Heart right ventricle (tissue), 16 donors: ENCODE data around the gene GPS1. TPM values are rescaled to one million over a fixed set of nuclear protein-coding genes. Genes with fewer than 3 reads are reported as not detected.
A peak's percentile ranks its signal among the peaks of the same experiment; 100 is the strongest.

Source experiments
- ATAC-seq, 8 donors: fragments of 200-7000 bp; cut with Tn5 transposase; one replicate each; pipeline ENCODE4 v1.9.1; 2020; ENCODE audit warnings: mild to moderate bottlenecking in 8 of 8, moderate library complexity in 8 of 8, moderate number of reproducible peaks in 1 of 8
- DNase-seq, 2 donors: peaks; one replicate each; pipeline ENCODE4 v3.0.0-alpha.2; 2020
- H3K27ac ChIP-seq, 10 donors: fragments of 200-600 bp; sonication (generic) in 2 of 10; one replicate each; pipeline versions ENCODE4 v1.5.0 to v1.8.0; 2020 to 2022; ENCODE audit warnings: mild to moderate bottlenecking in 3 of 10
- H3K27me3 ChIP-seq, 7 donors: fragments of 200-600 bp; one replicate each; pipeline ENCODE4 v1.8.0; 2021 to 2022; ENCODE audit warnings: mild to moderate bottlenecking in 2 of 7
- H3K36me3 ChIP-seq, 9 donors: fragments of 200-600 bp; sonication (generic) in 1 of 9; one replicate each; pipeline versions ENCODE4 v1.5.0 to v1.8.0; 2020 to 2022; ENCODE audit warnings: mild to moderate bottlenecking in 2 of 9
- H3K4me1 ChIP-seq, 9 donors: fragments of 200-600 bp; sonication (generic) in 1 of 9; one replicate each; pipeline versions ENCODE4 v1.5.0 to v1.8.0; 2020 to 2022; ENCODE audit warnings: mild to moderate bottlenecking in 4 of 9
- H3K4me3 ChIP-seq, 10 donors: fragments of 200-600 bp; sonication (generic) in 2 of 10; one replicate each; pipeline versions ENCODE4 v1.5.0 to v1.8.0; 2020 to 2022; ENCODE audit warnings: mild to moderate bottlenecking in 7 of 10, moderate library complexity in 2 of 10
- H3K9me3 ChIP-seq, 11 donors: fragments of 200-600 bp in 10 of 11; sonication (generic) in 2 of 11; one replicate each; pipeline versions ENCODE4 v1.5.0 to v1.8.0; 2013 to 2022; ENCODE audit warnings: mild to moderate bottlenecking in 2 of 11, control low read depth in 1 of 11, moderate library complexity in 1 of 11
- WGBS, 2 donors: extraction: QIAGEN DNeasy Blood & Tissue Kit; methylation state at CpG; one replicate each; pipeline ENCODE4 v1.1.7; 2013; ENCODE audit warnings: inconsistent platforms in 1 of 2; 5-methylcytosine and 5-hydroxymethylcytosine counted together
- intact Hi-C, 10 donors: fragments of 100-400 bp; cut with DNase I; formaldehyde crosslinking; loops; one replicate each; pipeline versions ENCODE4 v1.11.1 to v1.14.2; 2022
- polyA plus RNA-seq, 2 donors: library from polyadenylated mRNA; stranded (reverse); fragments of 200-250 nt; gene quantifications; one replicate each; pipeline ENCODE4 v1.2.3, GENCODE V29; 2013
- total RNA-seq, 10 donors: library from RNA; stranded (reverse); fragmentation: NEBNext Ultra II Directional in 3 of 10; extraction: Animal tissue kit (Norgen Biotek cat#: 25700) in 3 of 10; gene quantifications; one replicate each; pipeline versions ENCODE4 v1.2.1 to v1.2.4, GENCODE V29; 2021 to 2023
- TF ChIP-seq, protein P1 (sequence below), 9 donors: fragments of 200-600 bp; sonication (generic) in 2 of 9; IDR thresholded peaks; one replicate each; pipeline versions ENCODE4 v1.5.0 to v1.8.0; 2021 to 2022; ENCODE audit warnings: antibody characterized with exemption in 9 of 9, mild to moderate bottlenecking in 5 of 9, moderate library complexity in 1 of 9
- donor health status: Arrhythmogenic right ventricular cardiomyopathy.
- donor health status: ischemic (EF 13 %, LVEDD 7.1; RV severe dilation, severe dysfunction).
- donor health status: healthy with polysubstance abuse.
- donor health status: DM: no; HTN: yes; CAD: no.
- donor health status: DM: no; HTN: no; CAD: no.
- donor health status: ischemic (EF 25% LVEDD 6.9; RV normal size, moderate dysfunction).
- donor health status: ischemic (EF 25% LVEDD 5.7; RV mildly dilated, moderate dysfunction).
- donor health status: healthy.
- donor health status: DM: yes; HTN: yes; CAD: no.
- donor health status: Ischemic cardiomyopathy.
- donor health status: ischemic (EF 35%, LVEDD 5.7; RV mildly dilated, moderate dysfunction).
- donor health status: nonischemic (EF 11% LVEDD 7.7; RV severe dilation, severe dysfunction).
- donor health status: DM: yes; HTN: yes; CAD: no.
- donor health status: PGD.
- donor health status: ischemic (EF 29% LVEDD 5.4; RV normal size, mild dysfunction).
- donor health status: nonischemic (EF 23%, LVEDD 6.1; RV moderate dilation, normal function).

The GPS1 gene
- total and polyA plus RNA-seq, 12 donors, result 68.9 to 183 (median 81.9) TPM

DNA sequence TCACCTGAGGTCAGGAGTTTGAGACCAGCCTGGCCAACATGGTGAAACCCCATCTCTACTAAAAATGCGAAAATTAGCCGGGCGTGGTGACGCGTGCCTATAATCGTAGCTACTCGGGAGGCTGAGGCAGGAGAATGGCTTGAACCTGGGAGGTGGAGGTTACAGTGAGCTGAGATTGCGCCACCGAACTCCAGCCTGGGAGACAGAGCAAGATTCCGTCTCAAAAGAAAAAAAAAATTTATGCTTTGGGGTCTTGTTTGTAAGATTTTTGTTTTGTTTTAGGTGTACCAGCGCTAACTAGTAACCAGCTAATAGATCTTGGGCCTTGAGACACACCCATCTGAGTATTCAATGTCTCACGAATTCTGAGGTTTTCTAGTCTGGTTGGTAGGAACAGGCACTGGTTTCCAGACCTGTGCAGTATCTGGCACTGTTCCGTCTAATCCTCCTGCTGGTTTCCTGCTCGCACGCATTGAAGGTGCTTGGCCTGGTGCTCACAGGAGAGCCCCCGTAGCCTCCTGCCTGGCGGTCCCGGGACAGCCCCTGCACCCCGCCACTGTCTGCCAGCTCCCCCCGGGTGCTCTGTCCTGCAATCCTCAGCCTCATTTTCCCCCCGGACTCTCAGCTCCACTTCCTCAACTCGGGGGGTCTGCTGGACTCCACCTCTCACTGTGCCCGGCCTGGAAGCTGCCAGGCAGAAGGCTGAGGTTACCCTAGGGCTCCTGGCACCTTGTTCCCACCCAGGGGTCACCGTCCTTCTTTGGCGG lies 24.5 kb downstream of the GPS1 start:
- ATAC-seq (no peak), DNase-seq (no peak)
- TF ChIP-seq, protein P1, sequence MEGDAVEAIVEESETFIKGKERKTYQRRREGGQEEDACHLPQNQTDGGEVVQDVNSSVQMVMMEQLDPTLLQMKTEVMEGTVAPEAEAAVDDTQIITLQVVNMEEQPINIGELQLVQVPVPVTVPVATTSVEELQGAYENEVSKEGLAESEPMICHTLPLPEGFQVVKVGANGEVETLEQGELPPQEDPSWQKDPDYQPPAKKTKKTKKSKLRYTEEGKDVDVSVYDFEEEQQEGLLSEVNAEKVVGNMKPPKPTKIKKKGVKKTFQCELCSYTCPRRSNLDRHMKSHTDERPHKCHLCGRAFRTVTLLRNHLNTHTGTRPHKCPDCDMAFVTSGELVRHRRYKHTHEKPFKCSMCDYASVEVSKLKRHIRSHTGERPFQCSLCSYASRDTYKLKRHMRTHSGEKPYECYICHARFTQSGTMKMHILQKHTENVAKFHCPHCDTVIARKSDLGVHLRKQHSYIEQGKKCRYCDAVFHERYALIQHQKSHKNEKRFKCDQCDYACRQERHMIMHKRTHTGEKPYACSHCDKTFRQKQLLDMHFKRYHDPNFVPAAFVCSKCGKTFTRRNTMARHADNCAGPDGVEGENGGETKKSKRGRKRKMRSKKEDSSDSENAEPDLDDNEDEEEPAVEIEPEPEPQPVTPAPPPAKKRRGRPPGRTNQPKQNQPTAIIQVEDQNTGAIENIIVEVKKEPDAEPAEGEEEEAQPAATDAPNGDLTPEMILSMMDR (IDR thresholded peaks at IDR 0.05), result no peak
- intact Hi-C loops, result no loop called here
- Histone ChIP-seq H3K27me3 (no peaks in the 10 kb centered on the region), H3K4me1 (peaks cover 0 to 6% (median 0%) of the 10 kb centered on the region in 9 donors), H3K27ac (no peak overlapping the region), H3K4me3 (no peak overlapping the region), H3K36me3 (peaks cover 0 to 30% (median 15%) of the 10 kb centered on the region in 9 donors), H3K9me3 (no peaks in the 10 kb centered on the region)
- 82 to 83% methylated on average over 25 of the region's 25 CpGs for WGBS, 2 donors

DNA sequence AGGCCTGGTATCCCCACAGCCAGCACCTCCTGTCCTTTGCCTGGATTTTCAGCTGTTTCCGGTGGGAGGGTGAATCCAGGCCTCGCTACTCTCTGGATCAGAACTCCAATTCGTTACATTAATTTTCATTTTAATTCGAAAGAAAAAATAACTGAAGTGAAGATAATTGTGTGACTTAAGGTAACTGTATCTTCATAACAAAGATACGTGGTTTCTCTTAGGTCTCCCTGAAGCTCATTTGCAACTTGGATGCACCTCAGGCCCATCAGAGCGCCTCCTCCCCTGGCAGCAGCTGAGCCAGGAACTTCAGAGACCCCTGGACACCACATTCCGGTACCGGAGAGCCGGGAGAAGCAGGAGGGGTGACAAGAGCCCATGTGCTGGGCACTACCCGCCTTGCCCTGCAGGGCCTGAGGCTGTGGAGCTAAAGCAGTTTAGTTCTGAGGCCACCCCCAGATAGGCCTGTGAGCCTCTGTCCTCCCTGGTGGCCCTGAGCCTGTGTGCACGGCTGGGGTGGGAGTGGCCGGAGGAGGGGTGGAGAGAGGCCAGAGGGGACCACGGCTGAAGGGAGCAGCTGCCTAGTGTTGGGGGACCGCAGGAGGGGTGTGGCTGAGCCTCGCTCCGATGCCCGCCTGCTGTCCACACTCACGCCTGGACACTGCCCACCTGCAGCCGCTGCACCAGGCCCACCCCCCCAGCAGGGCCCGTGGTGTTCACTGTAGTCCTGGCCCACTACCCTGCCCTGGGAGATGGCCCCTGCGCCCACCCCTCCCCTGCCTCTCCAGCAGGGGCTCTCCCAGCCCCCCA lies 25.3 kb downstream of the GPS1 start:
- H3K4me3 ChIP-seq, result no peak overlapping the region
- 70% methylated on average over 20 to 21 of the region's 21 CpGs for WGBS, 2 donors
- TF ChIP-seq, protein P1 (IDR thresholded peaks at IDR 0.05), result no peak
- DNase-seq, result no peak
- intact Hi-C loops, result no loop called here
- peaks cover 0 to 37% (median 19%) of the 10 kb centered on the region in 9 donors for H3K36me3 ChIP-seq
- no peak overlapping the region for H3K27ac ChIP-seq
- H3K9me3 ChIP-seq, result no peaks in the 10 kb centered on the region
- H3K4me1 ChIP-seq, result peaks cover 0 to 6% (median 0%) of the 10 kb centered on the region in 9 donors
- no peaks in the 10 kb centered on the region for H3K27me3 ChIP-seq
- peak in 7 of 8 donors; percentile 19 to 44 (median 31) for ATAC-seq

DNA sequence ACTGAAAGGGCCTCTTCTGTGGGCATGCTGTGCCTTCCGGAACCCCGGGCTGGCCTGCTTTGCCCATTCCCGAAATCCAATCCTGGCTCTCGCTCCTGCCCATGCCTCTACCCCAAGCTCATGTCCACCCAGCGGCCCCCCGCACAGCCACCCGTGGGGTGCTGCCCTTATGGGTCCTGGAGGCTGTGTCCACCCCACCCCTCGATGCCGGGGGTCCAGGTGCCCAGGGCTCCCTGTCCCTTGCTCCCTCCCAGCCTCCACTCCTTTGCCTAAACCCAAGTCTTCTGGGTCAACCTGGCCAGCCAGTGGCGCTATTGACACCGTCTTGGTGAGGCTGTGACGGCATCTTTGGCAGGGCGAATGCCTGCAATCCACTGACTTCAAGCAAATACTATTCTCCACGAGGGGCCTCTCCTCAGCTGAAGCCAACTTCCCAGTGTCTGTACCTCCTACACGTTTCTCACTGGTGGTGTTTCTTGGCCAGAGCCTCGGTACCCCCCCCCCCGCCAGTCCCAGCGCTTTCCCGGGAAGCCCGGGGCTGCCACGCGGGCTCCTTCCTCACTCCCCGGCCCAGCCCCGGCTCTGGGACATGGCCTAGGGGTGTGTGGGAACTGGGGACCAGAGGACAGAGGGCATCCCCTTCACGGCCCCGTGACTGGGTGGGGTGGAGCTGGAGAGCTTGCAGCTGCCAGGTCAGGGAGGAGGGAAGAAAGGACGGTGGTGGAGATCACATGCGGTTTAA lies 26.1 kb downstream of the GPS1 start:
- ATAC-seq (peak in 7 of 8 donors; percentile 16 to 69 (median 46)), DNase-seq (no peak)
- TF ChIP-seq, protein P1 (IDR thresholded peaks at IDR 0.05), result peak in 1 of 9 donors; percentile 17
- intact Hi-C loops, result no loop called here
- WGBS, 2 donors, result 63 to 65% methylated on average over 28 of the region's 28 CpGs
- Histone ChIP-seq H3K9me3 (no peaks in the 10 kb centered on the region), H3K36me3 (peaks cover 0 to 45% (median 25%) of the 10 kb centered on the region in 9 donors), H3K27me3 (no peaks in the 10 kb centered on the region), H3K4me1 (peaks cover 0 to 6% (median 0%) of the 10 kb centered on the region in 9 donors), H3K27ac (no peak overlapping the region), H3K4me3 (no peak overlapping the region)

DNA sequence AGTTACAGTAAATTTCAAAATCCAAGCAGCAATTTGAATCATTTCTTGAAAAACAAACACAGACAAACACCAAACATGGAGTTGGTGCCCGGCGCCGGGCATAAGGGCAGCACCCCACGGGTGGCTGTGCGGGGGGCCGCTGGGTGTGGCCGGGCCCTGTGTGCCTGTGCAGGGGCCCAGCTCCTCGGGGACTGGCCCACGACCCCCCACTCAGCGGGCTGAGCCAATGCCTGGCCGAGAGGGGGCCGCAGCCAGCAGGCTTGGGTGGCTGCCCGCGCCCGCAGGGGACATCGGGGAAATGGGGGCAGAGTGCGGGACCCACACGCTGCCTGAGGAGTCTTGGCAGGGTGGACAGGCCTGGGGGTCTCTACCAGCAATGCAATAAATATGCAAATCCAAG lies 26.7 kb downstream of the GPS1 start:
- Histone ChIP-seq H3K4me1 (peaks cover 0 to 6% (median 0%) of the 10 kb centered on the region in 9 donors), H3K9me3 (no peaks in the 10 kb centered on the region), H3K4me3 (no peak overlapping the region), H3K27me3 (no peaks in the 10 kb centered on the region), H3K27ac (no peak overlapping the region), H3K36me3 (peaks cover 0 to 52% (median 31%) of the 10 kb centered on the region in 9 donors)
- TF ChIP-seq, protein P1 (IDR thresholded peaks at IDR 0.05), result no peak
- intact Hi-C loops, result no loop called here
- DNase-seq (no peak), ATAC-seq (no peak)
- WGBS, 2 donors, result 93 to 95% methylated on average over 18 of the region's 18 CpGs
